NCI-H510A (cell line): ENCODE measurements around the gene SAMD8.
"Not testable (repeated sequence)": the region's sequence is repeated elsewhere in the genome, so short reads cannot be mapped to it uniquely, and the experiment has no call there.

Experiments used
- DNase-seq: peaks from one replicate; lab custom pipeline; 2025; lab: John Stamatoyannopoulos, UW

The SAMD8 gene

GRCh38 chr10:75084834-75085384 is 26.5 kb upstream of the SAMD8 start:
- no peak for DNase-seq

- DNase-seq: no peak
These were observed 25.1 kb upstream of the SAMD8 start for GRCh38 chr10:75086278-75086934.

- DNase-seq: no peak
These were observed 22.8 kb upstream of the SAMD8 start for GRCh38 chr10:75088640-75089039.

- no peak for DNase-seq
These were observed 21.8 kb upstream of the SAMD8 start for GRCh38 chr10:75089634-75090033.

GRCh38 chr10:75091146-75091545 is 20.3 kb upstream of the SAMD8 start:
- no peak for DNase-seq

GRCh38 chr10:75094465-75094864 is 17.0 kb upstream of the SAMD8 start:
- DNase-seq: no peak

GRCh38 chr10:75095631-75096030 is 15.8 kb upstream of the SAMD8 start:
- DNase-seq: no peak

- DNase-seq: no peak
These were observed 14.7 kb upstream of the SAMD8 start for GRCh38 chr10:75096749-75097148.

- no peak for DNase-seq
These were observed 13.7 kb upstream of the SAMD8 start for GRCh38 chr10:75097666-75098285.

GRCh38 chr10:75098902-75099673 is 12.4 kb upstream of the SAMD8 start:
- no peak for DNase-seq

- peak; percentile 30 for DNase-seq
These were observed 11.3 kb upstream of the SAMD8 start for GRCh38 chr10:75099952-75100763.

GRCh38 chr10:75100764-75101291 is 10.6 kb upstream of the SAMD8 start:
- DNase-seq: no peak

GRCh38 chr10:75101416-75102251 is 9.8 kb upstream of the SAMD8 start:
- no peak for DNase-seq

- DNase-seq: no peak
These were observed 8.4 kb upstream of the SAMD8 start for GRCh38 chr10:75102830-75103673.

GRCh38 chr10:75103881-75104686 is 7.4 kb upstream of the SAMD8 start:
- DNase-seq: no peak

- no peak for DNase-seq
These were observed 6.6 kb upstream of the SAMD8 start for GRCh38 chr10:75104842-75105241.

- DNase-seq: no peak
These were observed 5.8 kb upstream of the SAMD8 start for GRCh38 chr10:75105576-75106197.

- no peak for DNase-seq
These were observed 5.2 kb upstream of the SAMD8 start for GRCh38 chr10:75106242-75106641.

GRCh38 chr10:75106891-75107290 is 4.6 kb upstream of the SAMD8 start:
- not testable (repeated sequence) for DNase-seq
